G401 (cell line): ENCODE measurements around the gene USP25. TPM values are rescaled to one million over a fixed set of nuclear protein-coding genes. Genes with fewer than 3 reads are reported as not detected.
A peak's percentile ranks its signal among the peaks of the same experiment; 100 is the strongest.

Source experiments
- DNase-seq: peaks from one replicate; pipeline ENCODE4 v3.0.0-alpha.2; 2015; ENCODE audit warnings: low spot score
- in situ Hi-C: cut with HindIII; loops from 2 replicates; pipeline ENCODE4 v1.10.0; 2016; ENCODE audit warnings: low sequenced_read_pairs, mixed read lengths
- total RNA-seq: library from RNA; depleted of rRNA; stranded (reverse); fragments of >200 nt; shearing (Covaris generic); gene quantifications from 2 replicates; pipeline ENCODE4 v1.2.3, GENCODE V29; 2014

The USP25 gene
- total RNA-seq, 1 experiment from 2014 or later = 27.5 TPM

- no peak for DNase-seq
- in situ Hi-C loops = no loop called here
Observed at GRCh38 chr21:15840406-15840805, 110.6 kb downstream of the USP25 start.

- in situ Hi-C loops = no loop called here
- no peak for DNase-seq
Observed at GRCh38 chr21:15841856-15842564, 112.2 kb downstream of the USP25 start.

DNA sequence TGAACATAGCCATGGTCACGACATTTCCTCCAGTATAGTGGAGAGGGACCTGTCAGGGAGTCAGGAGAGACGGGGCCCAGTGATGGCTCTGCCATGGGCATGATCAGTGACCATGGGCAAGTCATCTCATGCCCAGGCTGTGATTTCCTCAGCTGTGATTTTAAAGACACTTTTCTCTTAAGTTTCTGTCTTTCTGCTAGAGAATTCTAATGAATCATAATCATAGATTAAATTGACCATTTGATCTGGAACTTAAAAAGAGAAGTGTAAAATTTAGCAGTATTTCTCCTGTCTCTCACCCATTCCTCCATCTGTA is 112.7 kb downstream of the USP25 start:
- no peak for DNase-seq
- in situ Hi-C loops = no loop called here

DNA sequence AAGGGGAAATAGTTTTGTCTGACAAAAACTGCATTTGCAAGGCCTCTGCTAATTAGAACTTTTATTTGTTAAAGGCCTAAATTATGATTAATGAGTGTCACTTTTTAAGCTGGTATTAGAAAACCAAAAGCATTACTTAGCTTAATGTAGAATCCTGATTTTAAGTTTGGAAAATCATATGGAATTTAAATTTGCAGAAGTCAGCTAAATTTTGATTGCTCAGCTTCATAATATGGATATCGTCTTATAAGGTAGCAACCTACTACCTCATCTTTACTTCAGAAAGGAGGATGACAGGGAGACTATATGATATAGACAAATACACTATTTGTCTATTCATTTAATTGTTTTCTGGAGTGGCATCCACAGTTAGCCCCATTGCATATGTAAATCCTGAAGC is 114.0 kb downstream of the USP25 start:
- no peak for DNase-seq
- in situ Hi-C loops = no loop called here

GRCh38 chr21:15848634-15849560 is 119.1 kb downstream of the USP25 start:
- in situ Hi-C loops = no loop called here

GRCh38 chr21:15849927-15850326 is 120.1 kb downstream of the USP25 start:
- in situ Hi-C loops = no loop called here
- no peak for DNase-seq

More at GRCh38 chr21:15848634-15849560, 119.1 kb downstream of the USP25 start:
- DNase-seq = no peak

DNA sequence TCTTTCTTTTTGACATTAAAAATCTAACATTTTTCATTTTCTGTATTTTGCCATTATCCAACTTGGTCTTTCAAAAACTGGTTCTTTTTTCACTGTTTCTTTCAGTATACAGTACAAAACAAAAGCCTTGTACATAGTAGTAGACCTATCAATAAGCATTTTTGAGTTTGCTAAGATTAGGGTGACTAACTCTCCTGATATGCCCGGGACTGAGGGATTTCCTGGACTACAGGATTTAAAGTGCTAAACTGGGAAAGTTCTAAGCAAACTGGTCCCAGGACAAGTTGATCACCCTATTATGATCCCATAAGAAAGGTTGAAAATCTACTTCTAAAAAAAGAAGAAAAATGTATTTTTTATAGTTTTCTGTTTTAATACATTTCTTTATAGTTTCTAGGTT is 120.9 kb downstream of the USP25 start:
- no peak for DNase-seq
- in situ Hi-C loops = no loop called here

DNA sequence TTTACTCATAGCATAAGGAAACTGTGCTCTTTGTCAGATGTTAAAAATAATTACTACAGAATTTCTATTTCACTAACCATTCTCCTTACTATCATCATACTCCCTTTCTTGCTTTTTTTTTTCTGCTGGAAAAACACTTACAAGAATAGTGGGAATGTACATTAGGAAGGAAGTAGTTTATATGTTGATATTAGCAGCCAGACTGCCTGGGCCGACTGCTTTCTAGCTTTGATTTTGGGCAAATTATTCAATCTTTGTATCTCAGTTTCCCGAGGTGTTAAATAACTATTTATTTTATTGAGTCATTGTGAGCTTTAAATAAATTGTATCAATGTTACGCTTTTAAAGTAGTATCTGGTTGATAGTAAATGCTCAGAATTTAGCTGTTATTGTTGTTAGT is 122.4 kb downstream of the USP25 start:
- in situ Hi-C loops = no loop called here
- DNase-seq = no peak

GRCh38 chr21:15853126-15853525 is 123.3 kb downstream of the USP25 start:
- in situ Hi-C loops = no loop called here
- no peak for DNase-seq

DNA sequence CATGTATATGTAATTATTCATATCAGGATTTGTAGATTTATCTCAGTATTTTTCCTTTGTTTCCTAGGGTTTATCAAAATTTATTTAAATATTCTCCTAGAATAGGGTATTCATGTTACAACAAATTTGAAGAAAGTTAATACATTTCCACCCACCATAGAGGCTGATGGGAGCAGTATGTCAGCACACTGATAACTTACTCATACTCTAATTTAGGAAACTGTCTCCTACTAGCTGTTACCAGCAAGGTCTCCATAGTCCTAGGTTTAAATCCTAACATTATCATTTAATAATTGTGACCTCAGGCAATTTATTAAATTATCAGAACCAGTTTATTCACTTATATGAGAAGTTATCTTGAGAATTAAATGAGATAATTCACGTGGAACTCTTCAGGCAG is 127.0 kb downstream of the USP25 start:
- no peak for DNase-seq
- in situ Hi-C loops = no loop called here

- in situ Hi-C loops = no loop called here
- DNase-seq = no peak
Observed at GRCh38 chr21:15857740-15858139, 128.0 kb downstream of the USP25 start.

DNA sequence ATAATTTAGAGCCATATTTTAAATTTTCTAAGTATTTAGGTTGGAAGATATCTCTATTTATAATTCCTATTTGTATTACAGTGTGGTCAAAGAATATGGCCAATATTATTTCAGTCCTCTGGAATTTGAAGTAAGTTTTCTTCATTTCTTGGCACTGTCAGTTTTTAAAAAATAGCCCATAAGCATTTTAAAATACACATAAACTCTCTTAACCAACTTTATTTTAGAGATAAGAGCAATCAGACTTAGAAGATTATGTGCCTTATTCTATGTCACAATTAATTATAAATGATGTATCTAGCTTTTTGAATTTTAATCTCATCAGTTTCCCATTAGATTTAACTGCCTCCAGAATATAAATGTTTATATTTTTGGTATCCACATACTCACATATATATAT is 130.8 kb downstream of the USP25 start:
- DNase-seq = no peak
- in situ Hi-C loops = no loop called here

GRCh38 chr21:15868940-15869339 is 139.2 kb downstream of the USP25 start:
- in situ Hi-C loops = no loop called here
- DNase-seq = no peak

- in situ Hi-C loops = no loop called here
- no peak for DNase-seq
Observed at GRCh38 chr21:15870819-15871218, 141.0 kb downstream of the USP25 start.

DNA sequence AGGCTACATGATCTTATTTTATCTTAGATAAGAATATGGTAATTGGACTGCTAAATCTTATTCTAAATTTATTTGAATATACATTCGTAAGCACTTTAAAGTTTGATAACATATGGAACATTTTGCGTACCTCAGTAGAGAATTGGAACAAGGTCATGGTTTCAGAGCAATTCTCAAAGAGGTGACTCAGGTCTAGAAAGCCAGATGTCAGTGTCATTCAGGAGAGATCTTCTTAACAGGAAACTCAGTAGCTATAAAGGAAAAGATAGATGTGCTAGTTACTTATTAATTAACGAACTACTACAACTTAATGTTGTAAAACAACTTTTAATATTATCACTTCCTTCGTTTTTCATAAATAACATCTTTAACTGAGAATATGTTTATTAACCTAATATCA is 142.5 kb downstream of the USP25 start:
- no peak for DNase-seq
- in situ Hi-C loops = no loop called here

GRCh38 chr21:15874615-15875014 is 144.8 kb downstream of the USP25 start:
- DNase-seq = no peak

GRCh38 chr21:15875286-15875685 is 145.5 kb downstream of the USP25 start:
- in situ Hi-C loops = no loop called here

More at GRCh38 chr21:15874615-15875014, 144.8 kb downstream of the USP25 start:
- in situ Hi-C loops = no loop called here

GRCh38 chr21:15893902-15894301 is 164.1 kb downstream of the USP25 start:
- no peak for DNase-seq

More at GRCh38 chr21:15875286-15875685, 145.5 kb downstream of the USP25 start:
- DNase-seq = no peak

DNA sequence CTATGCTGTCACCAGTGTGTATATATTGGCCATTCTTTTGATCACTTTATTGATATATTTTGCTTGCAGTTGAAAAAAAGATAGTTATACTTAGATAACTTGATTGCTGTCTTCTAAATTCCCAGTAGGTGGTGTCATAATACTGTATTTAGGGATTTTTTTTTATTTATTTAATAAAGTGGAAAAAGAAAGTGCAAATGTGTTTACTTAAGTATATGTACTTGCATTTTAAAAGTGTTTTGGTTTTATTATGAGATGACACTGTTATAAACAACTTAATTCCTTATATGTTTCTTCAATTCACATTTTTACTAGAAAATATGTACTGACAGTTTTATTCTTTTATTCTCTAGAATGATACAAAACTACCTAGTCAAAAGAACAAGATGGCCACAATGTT is 164.8 kb downstream of the USP25 start:
- in situ Hi-C loops = no loop called here
- DNase-seq = peak; percentile 21

More at GRCh38 chr21:15893902-15894301, 164.1 kb downstream of the USP25 start:
- in situ Hi-C loops = no loop called here
